Measurements from ENCODE around the gene PARVB.

PARVB gene

GRCh38 chr22:44024288-44024921 is at the start of gene PARVB:
TSS of gene PARVB (plus strand) at chr22:44024302. CDS start at chr22:44024340, 38 bp downstream.
- intact Hi-C loops (cut with DNase I): no loop called here
- DNase-seq: peak in 34 of 42 donors; percentile 15 to 69 (median 50)

GRCh38 chr22:43975041-43975440 is 49.1 kb upstream of the PARVB start:
- DNase-seq: no peak
- intact Hi-C loops (cut with DNase I): no loop called here

- no peak for DNase-seq
- intact Hi-C loops (cut with DNase I): no loop called here
Observed at GRCh38 chr22:43976861-43977795, 47.0 kb upstream of the PARVB start.

GRCh38 chr22:43978558-43978957 is 45.5 kb upstream of the PARVB start:
- intact Hi-C loops (cut with DNase I): no loop called here
- DNase-seq: no peak

- intact Hi-C loops (cut with DNase I): no loop called here
- no peak for DNase-seq
Observed at GRCh38 chr22:43980579-43980978, 43.5 kb upstream of the PARVB start.

- DNase-seq: no peak
- intact Hi-C loops (cut with DNase I): no loop called here
Observed at GRCh38 chr22:43980996-43981395, 43.1 kb upstream of the PARVB start.

- intact Hi-C loops (cut with DNase I): no loop called here
Observed at GRCh38 chr22:43983808-43984207, 40.3 kb upstream of the PARVB start.

GRCh38 chr22:43985532-43985931 is 38.6 kb upstream of the PARVB start:
- DNase-seq: peak in 33 of 42 donors; percentile 17 to 77 (median 51)
- intact Hi-C loops (cut with DNase I): no loop called here

More at GRCh38 chr22:43983808-43984207, 40.3 kb upstream of the PARVB start:
- no peak for DNase-seq

GRCh38 chr22:43988116-43988820 is 35.8 kb upstream of the PARVB start:
- peak in 3 of 42 donors; percentile 8 to 20 (median 19) for DNase-seq
- intact Hi-C loops (cut with DNase I): no loop called here

GRCh38 chr22:43988960-43989359 is 35.1 kb upstream of the PARVB start:
- intact Hi-C loops (cut with DNase I): no loop called here
- DNase-seq: no peak

GRCh38 chr22:43990044-43990443 is 34.1 kb upstream of the PARVB start:
- intact Hi-C loops (cut with DNase I): loop anchor here (5.0 to 10.0 kb wide), 2 partner anchors 85 to 637 kb away; no protein-coding TSS in a partner anchor
- DNase-seq: no peak

GRCh38 chr22:43991316-43992020 is 32.6 kb upstream of the PARVB start:
- intact Hi-C loops (cut with DNase I): loop anchor here (5.0 to 10.0 kb wide), 2 partner anchors 83 to 636 kb away; no protein-coding TSS in a partner anchor
- no peak for DNase-seq

- intact Hi-C loops (cut with DNase I): loop anchor here (5.0 to 10.0 kb wide), 2 partner anchors 82 to 635 kb away; no protein-coding TSS in a partner anchor
- peak in 6 of 42 donors; percentile 14 to 38 (median 23) for DNase-seq
Observed at GRCh38 chr22:43992331-43992821, 31.7 kb upstream of the PARVB start.

- intact Hi-C loops (cut with DNase I): loop anchor here (5.0 to 10.0 kb wide), 2 partner anchors 82 to 634 kb away; no protein-coding TSS in a partner anchor
- peak in 41 of 42 donors; percentile 28 to 81 (median 58) for DNase-seq
Observed at GRCh38 chr22:43993072-43993760, 30.9 kb upstream of the PARVB start.

- intact Hi-C loops (cut with DNase I): loop anchor here (5.0 to 10.0 kb wide), 2 partner anchors 81 to 633 kb away; no protein-coding TSS in a partner anchor
- DNase-seq: peak in 1 of 42 donors; percentile 13
Observed at GRCh38 chr22:43994006-43994405, 30.1 kb upstream of the PARVB start.

- intact Hi-C loops (cut with DNase I): loop anchor here (5.0 to 10.0 kb wide), 2 partner anchors 80 to 633 kb away; no protein-coding TSS in a partner anchor
- DNase-seq: no peak
Observed at GRCh38 chr22:43994416-43994815, 29.7 kb upstream of the PARVB start.

GRCh38 chr22:43995057-43995685 is 28.9 kb upstream of the PARVB start:
- intact Hi-C loops (cut with DNase I): loop anchor here (10.0 kb wide), 1 partner anchor 80 kb away; no protein-coding TSS in a partner anchor
- DNase-seq: peak in 1 of 42 donors; percentile 13

Measured in head of caudate nucleus (tissue), 42 donors.